HG03280 (cell line): ENCODE measurements around the gene TPCN2.

Experiments
- ATAC-seq: cut with Tn5 transposase; IDR thresholded peaks from one replicate; pipeline ENCODE4 v1.9.1; 2021; ENCODE audit warnings: mild to moderate bottlenecking, moderate library complexity; ENCODE audit not compliant: unreplicated experiment

TPCN2 gene

DNA sequence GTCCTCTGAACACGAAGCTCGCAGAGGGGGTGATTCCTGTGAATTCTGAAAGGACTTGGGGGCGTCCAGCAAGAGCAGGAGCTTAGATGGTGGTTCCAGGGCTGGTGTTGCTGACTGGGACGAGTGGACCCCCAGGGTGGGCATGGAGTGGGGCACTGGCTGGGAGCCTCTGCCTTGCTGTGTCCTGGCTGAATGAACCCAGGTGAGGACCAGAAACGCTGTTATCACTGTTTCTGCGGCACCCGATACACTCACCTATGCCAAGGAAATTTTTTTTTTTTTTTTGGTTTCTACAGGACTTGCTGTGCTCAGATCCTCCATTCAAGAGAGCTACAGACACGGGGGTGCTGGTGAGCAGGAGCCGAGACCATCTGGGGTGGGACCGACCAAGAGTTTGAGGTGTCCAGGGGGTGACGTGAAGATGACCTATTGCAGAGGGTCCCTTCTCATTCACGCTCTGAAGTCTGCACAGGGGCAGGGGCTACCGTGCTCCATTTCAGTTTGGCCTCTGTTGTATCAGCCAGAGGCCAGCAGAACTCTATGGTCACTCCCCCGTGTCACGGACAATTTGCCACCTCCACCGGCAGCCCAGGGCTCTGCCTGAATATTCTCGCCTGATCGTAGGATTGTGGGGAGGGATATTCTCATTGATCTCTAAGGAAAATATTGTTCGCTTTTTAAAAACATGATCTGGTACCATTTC, 110.6 kb downstream of the TPCN2 start:
- ATAC-seq, result no peak

DNA sequence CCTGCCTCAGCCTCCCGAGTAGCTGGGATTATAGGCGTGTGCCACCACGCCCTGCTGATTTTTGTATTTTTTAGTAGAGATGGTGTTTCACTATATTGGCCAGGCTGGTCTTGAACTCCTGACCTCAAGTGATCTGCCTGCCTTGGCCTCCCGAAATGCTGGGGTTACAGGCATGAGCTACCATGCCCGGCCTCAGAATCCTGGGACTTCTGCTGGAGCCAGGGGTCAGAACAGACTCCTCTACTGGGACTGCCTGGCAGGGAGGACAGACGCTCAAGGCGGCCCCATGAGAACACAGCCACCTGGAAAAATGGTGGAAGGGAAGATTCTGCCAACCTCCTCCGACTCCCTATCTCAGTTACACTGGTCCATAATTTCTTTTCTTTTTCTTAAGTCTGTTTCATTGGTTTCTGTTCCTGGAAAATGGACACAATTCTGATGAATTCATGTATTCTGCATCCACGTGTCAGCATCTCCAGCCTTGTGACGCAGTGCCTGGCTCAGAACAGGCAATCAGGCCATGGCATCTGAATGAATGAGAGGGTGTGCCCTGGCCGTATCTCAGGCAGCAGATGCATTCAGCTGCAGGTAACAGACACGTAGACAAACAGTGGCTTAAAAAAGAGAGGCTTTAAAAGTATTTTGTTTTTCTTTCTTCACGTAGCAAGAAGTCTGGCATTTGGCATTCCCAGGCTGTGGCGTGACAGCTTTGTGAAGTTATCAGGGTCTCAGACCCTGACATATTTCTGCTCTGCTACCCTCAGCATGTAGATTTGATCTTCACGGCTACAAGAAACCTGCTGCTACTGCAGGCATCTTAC, 111.8 kb downstream of the TPCN2 start:
- ATAC-seq, result no peak

DNA sequence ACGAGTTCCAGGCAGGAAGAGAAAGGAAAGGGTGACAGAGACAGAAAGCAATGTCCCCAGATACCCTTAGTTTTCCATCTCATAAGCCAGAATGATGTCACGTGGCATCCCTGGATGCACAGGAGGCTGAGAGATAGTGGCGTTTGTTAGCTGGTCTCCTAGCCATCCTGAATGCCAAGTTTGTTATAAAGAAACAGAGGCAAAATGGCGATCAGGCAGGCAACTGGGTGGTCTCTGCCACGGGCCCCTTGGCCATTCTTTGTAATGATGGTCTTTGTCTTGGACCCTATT, 112.3 kb downstream of the TPCN2 start:
- ATAC-seq, result no peak

DNA sequence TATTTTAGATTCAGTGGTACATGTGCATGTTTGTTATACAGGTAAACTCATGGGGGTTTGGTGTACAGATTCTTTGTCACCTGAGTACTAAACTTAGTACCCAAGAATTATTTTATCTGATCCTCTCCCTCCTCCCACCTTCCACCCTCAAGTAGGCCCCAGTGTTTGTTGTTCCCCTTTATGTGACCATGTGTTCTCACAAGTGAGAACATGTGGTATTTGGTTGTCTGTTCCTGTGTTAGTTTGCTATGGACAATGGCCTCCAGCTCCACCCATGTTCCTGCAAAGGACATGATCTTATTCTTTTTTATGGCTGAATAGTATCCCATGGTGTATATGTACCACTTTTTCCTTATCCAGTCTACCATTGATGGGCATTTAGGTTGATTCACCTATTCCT, 113.8 kb downstream of the TPCN2 start:
- ATAC-seq, result no peak

DNA sequence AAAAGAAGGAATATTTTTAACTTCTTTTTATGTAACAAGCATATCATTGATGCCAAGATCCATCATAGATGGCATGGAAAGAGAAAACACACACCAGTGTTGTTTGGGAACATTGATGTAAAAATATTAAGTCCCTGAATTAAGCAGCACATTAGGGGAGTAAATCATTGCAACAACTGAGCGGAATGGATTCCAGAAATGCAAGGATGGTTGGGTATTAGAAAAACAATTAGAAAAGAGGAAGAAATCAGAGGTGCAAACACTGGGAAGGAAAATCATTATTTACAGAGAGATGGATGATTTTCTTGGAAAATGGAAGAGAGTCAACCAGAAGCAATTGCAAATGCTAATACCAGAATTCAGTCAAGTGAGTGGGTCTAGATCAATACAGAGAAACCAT, 115.1 kb downstream of the TPCN2 start:
- no peak for ATAC-seq

DNA sequence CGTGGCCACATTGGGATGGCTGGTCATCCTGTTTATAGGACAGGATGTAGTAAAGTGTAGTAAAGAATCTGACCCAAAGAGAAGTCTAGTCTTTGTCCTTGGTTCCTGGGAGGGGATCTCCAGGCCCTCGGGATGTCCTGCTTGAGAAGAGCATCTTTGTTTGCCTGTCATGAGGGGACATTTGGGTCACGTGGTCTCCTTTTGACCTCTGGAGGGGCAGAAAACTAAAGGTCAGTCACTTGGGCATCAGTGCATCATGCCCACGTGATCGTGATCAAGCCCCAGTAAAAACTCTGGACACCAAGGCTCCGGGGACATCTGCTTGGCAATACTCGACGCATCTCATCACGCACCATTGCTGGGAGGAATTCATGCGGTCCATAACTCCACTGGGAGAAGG, 116.1 kb downstream of the TPCN2 start:
- no peak for ATAC-seq

DNA sequence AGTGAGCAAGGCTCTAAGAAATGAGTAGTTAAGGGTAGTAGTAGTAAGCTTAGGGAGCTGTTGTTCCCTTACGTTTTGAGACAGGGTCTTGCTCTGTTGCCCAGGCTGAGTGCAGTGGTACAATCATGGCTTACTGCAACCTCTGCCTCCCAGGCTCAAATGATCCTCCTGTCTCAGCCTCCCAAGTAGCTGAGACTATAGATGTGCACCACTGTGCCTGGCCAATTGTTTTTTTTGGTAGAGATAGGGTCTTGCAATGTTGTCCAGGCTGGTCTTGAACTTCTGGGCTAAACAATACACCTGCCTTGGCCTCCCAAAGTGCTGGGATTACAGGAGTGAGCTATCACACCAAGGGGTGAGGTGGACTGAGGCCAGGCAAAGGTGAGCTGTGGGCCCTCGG, 117.0 kb downstream of the TPCN2 start:
- no peak for ATAC-seq

DNA sequence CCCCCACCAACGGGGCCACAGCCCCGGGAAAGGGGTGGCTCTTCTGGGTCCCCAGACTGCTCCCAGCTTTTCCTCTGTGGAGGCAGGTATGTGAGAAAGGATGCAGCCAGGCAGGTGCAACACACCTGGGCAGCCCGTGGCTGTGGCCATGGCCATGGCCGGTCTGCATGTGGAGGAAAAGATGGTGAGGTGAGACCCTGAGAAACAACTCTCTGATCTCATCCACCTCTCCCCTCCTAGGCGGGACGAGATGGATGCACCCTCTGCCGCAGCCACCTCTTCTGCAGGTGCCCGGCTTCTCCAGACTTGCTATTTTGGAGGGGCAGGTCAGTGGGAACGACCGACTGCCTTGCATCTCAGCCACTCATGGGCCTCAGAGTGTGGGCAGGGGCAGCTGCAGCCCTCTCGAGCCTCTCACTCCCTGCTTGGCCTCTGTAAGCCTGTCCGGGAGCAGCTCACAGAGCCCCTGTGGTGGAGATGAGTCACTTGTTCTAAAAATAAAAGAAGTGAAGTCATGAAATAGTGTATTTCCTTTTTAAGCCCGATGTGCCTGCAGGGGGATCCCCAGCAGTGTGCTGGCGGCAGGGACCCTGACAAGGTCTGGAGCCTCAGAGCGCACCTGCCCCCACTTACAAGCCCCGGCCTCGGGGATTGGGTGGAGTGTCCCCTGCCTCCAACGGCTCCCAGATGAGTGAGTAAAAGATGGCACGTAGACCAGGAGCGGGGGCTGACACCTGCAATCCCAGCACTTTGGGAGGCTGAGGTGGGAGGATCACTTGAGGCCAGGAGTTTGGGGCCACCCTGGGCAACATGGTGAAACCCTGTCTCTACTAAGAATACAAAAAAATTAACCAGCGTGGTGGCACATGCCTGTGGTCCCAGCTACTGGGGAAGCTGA, 117.7 kb downstream of the TPCN2 start:
- peak; percentile 89 for ATAC-seq

DNA sequence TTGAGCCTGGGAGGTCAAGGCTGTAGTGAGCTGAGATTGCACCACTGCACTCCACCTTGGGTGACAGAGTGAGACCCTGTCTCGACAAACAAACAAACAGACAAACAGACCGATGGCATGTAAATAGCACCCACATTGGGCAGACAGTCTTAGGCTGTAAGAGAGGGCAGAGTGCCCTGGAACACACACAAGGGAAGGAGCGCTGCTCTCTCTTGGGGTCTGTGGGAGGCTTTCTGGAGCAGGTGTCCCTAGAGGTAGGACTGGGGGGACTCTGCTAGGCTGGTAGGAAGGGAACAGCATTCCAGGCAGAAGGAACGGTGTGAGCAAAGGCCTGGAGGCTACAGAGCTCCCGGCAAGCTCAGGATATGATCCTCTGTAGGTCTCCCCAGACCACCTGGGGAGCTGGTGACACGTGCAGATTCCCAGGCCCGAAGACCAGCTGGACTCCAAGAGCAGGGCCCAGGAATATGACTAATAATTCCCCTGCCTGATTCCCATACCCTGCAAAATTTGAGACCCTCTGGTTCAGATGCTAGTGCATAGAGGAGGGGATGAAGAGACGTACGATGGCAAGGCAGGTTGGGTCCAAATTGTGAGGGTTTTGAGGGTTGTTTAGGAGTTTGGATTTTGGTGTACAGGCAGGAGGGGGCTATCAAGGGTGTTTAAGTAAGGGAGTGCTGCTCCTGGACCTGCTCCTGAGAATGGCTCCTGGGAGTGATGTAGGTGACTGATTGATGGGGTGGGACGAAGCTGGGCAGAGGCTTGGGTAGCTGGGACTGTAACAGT, 118.6 kb downstream of the TPCN2 start:
- ATAC-seq, result peak; percentile 16

DNA sequence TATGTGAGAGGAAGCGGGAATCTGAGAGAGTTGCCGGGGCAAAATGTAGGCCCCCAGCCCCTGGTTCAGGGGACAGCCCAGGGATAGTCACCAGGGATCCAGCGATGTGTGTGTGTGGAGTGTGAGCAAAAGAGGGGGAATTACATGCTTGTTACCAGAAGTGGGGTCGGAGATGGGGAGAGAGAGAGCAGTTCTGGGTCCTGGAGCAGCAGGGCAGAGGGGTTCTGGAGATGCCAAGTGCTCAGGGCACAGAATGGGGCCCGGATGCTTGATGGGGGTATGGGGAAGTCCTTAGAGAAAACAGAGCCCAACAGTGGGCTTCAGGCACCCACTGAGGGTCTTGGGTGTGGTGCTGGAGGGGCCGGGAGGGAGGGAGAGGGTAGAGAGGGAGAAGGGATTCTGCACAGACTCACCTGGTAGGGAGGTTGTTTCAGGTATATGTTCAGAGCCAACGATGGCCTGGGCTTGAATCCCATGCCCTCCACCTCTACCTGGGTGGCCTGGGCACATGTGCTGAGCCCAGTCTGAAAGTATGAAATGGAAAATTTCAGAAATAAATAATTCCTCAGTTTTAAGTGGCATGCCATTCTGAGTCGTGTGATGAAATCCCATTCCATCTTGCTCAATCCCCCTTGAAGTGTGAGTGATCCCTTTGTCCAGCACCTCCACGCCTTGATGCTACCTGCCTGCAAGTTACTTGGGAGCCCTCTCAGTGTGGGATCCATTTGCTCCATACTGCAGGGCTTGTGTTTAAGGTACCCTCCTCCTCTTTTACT, 119.4 kb downstream of the TPCN2 start:
- ATAC-seq, result no peak

DNA sequence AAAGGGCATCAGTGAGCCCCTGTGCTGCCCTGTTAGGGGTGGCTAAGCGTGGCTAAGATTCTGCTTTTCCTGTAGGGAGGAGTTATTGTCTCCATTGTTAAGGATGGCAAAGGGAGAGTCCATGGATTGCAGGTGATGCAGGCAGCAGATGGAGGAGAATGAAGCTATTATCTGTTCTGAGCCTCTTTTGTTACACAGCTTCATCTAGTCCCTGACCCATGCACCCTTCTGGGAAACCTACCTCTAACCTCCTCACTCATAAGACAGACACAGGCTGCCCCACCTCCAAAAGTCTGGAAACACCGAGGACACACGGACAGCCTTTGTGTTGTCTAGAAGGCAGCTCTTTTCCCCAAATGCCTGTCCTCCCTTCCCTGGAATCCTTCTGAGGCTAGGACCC, 120.7 kb downstream of the TPCN2 start:
- no peak for ATAC-seq

DNA sequence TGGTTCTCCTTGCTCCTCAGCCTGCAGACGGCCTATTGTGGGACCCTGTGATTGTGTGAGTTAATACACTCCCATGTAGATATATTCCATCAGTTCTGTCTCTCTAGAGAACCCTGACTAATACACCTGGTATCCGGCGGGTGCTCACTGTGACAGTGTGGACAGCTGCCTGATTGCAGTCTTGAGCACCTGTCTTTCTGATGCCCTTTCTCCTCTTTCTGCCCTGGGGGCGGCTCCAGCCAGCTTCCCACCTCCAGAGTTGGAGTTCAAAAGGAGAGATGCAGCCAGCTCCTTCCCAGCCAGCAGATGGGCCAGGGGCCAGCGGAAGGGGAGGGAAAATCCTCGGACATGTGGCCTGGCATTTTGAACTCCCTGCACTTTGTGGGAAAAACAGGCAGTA, 122.0 kb downstream of the TPCN2 start:
- no peak for ATAC-seq

DNA sequence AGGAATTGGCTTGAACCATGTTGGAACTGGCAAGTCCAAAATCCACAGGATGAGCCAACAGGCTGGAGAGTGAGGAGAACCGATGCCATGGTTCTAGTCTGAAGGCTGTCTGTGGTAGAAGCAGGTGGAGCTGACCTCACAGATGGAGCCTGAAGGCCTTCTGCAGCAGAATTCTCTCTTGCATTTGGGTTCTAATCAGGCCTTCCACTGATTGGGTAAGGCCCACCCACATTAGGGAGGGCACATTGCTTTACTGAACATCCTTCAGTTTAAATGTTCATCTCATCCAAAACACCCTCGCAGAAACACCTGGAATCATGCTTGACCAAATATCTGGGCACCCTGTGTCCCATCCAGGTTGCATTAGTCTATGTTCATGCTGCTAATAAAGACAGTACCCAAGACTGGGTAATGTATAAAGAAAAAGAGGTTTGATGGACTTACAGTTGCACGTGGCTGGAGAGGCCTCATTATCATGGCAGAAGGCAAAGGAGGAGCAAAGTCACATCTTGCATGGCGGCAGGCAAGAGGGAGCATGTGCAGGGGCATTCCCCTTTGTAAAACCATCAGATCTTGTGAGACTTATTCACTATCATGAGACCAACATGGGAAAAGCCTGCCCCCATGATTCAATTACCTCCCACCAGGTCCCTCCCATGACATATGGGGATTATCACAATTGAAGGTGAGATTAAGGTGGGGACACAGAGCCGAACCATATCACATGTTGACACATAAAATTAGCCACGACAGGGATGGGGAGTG, 122.9 kb downstream of the TPCN2 start:
- ATAC-seq, result no peak

DNA sequence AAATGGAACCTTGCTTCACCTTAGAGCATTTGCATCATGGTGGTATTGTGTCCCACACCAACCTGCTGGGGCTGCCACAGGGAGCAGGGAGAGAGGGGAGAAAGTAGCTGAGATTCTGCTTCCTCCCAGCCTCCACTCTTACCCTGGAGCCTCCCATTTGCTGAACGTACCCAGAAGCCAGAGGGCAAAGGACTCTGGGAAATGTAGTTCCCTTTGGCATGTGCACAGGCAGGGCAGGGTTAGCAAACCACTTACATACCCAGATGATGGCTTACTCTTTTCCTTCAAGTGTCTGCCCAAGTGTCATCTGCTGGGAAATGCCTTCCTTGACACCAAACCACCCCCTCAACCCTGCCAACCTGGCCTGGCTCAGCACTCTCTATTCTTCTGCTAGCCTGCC, 123.9 kb downstream of the TPCN2 start:
- ATAC-seq, result no peak

DNA sequence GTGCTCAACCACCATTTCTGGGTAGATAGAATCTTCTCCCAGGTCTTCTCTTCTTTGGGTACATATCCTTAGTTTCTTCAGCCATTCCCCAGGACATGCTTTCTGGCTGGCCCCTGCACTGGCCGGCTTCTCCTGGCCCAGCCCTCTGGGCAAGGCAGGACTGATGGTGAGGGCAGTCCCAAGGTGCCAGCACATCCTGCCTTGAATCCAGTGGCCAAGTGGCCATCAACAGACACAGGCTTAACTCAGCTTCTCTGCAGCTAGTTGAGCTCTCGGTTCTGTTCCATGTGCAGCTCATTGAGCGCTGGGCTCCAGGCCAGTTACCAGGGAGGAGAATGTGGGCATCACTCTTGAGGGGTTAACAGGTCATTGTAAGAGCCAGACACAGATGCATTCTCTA, 124.6 kb downstream of the TPCN2 start:
- no peak for ATAC-seq

DNA sequence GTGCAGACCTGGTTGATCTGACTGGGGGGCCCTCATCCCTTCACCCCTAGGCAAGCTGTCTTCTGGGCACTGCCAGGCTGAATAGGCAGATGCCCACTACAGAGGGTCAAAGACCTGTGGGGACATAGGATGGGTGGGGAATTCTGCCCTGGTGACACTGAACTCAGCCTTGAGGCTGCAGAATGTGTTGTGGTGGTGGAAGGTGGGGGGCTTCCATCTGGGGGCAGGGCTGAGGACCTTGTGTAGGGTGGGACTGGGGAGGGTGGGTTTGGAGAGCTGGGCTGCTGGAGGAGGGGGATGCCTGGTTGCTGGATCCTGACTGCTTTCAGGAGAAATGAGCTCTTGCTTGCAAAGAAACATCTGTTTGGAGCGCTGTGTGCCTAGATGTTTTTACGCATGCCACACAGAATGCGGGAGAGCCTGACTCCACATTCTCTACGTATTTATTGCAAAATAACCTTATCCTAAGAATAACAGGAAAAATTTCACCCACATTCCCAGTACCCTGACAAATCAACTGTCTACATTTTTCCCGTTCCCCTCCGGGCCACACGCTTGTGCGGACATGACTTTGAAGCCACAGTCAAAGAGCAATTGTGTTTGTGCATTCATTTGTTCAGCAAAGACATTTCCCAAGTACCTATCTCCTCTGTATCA, 125.3 kb downstream of the TPCN2 start:
- ATAC-seq, result no peak

DNA sequence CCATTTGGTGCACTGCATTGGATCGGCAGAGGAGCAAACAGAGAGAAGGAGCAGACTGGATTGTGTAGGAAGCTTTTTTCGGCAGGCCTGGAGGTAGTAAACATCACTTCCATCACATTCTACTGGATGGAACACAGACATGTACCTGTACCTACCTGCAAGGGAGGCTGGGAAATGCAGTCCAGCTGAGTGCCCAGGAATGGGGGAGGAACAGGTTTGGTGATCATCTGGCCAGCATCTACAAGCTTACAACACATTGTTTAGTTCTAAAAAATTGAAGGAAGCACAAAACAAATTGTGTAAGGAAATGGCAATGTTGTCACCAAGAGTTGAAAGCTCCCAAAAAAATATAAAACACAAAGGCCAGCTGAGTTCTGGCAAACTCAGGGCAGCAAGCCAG, 126.1 kb downstream of the TPCN2 start:
- ATAC-seq, result no peak

DNA sequence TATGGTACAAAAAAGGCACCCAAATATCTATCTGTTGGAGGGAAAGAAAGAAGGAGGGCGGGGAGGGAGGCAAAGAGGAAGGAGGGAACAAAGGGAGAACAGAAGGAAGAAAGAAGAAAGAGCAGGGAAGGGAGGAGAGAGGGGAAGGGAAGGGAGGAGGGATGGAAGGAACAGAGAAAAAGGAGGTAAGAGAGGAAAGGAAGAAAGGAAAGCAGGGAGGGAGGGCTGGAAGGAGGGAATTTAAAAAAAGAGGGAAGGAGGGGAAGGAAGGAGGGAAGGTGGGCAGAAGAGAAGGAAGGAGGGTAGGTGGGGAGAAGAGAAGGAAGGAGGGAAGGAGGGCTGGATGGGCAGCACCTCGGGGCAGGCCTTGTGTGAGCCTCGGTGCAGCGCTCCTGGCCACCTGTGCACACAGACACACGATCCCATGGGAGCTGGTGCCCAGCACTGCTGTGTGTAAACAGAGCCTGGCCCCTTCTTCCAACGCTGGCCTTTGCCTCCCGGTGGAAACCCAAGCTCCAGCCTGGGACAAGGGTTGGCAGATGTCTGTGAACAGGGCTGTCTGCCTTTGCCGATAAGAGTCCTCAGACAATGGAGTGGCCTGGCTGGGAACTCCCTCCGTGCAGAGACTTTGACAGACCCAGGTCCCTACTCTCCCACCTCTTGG, 130.2 kb downstream of the TPCN2 start:
- no peak for ATAC-seq
